Uterus (tissue), 2 donors: ENCODE data around the gene EIF2S3.
A peak's percentile ranks its signal among the peaks of the same experiment; 100 is the strongest.

ENCODE experiments used
- POLR2A ChIP-seq, 2 donors: fragments of 450-650 bp; IDR thresholded peaks; one replicate each; pipeline ENCODE4 v1.6.1; 2016; ENCODE audit warnings: antibody characterized with exemption in 2 of 2, mild to moderate bottlenecking in 1 of 2, moderate library complexity in 1 of 2
- TF ChIP-seq, protein P1 (sequence below), 4 experiments: fragments of 200-600 bp in 2 of 4; fragments of 450-650 bp in 2 of 4; sonication (generic) in 2 of 4; IDR thresholded peaks; one replicate each; pipeline ENCODE4 v1.5.1; 2016 to 2019; ENCODE audit warnings: antibody characterized with exemption in 4 of 4, mild to moderate bottlenecking in 2 of 4, moderate library complexity in 1 of 4

DNA sequence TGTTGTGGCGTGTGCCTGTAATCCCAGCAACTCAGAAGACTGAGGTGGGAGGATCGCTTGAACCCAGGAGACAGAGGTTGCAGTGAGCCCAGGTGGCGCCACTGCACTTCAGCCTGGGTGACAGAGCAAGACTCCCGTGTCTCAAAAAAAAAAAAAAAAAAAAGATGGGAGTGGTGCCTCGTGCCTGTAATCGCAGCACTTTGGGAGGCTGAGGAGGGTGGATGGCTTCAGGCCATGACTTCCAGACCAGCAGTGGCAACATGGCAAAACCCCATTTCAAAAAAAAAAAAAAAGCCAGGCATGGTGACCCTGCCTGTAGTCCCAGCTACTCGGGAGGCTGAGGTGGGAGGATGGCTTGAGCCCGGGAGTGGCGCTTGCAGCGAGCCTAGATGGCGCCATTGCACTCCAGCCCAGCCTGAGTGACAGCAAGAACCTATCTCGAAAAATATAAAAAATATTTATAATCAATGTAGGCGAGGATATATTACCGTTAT lies 27.0 kb downstream of the EIF2S3 start:
- TF ChIP-seq, protein P1, sequence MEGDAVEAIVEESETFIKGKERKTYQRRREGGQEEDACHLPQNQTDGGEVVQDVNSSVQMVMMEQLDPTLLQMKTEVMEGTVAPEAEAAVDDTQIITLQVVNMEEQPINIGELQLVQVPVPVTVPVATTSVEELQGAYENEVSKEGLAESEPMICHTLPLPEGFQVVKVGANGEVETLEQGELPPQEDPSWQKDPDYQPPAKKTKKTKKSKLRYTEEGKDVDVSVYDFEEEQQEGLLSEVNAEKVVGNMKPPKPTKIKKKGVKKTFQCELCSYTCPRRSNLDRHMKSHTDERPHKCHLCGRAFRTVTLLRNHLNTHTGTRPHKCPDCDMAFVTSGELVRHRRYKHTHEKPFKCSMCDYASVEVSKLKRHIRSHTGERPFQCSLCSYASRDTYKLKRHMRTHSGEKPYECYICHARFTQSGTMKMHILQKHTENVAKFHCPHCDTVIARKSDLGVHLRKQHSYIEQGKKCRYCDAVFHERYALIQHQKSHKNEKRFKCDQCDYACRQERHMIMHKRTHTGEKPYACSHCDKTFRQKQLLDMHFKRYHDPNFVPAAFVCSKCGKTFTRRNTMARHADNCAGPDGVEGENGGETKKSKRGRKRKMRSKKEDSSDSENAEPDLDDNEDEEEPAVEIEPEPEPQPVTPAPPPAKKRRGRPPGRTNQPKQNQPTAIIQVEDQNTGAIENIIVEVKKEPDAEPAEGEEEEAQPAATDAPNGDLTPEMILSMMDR (IDR thresholded peaks at IDR 0.05): peak in 2 of 4 experiments; percentile 22 to 41
- no peak for TF ChIP-seq POLR2A (IDR thresholded peaks at IDR 0.05)
